DMS114 treated with DMSO at 0.1 percent for 48 hours (cell line): ENCODE data around the gene SBF1.

Source experiments
- DNase-seq: peaks from one replicate; lab custom pipeline; 2025; ENCODE audit not compliant: unreplicated experiment; lab: John Stamatoyannopoulos, UW

SBF1 gene

GRCh38 chr22:50507421-50507990 is 32.7 kb upstream of the SBF1 start, which contains the start of gene LMF2:
Gene LMF2, minus strand, starts transcription at chr22:50507702. Its CDS starts 27 bp downstream, at chr22:50507675.
- peak; percentile 77 for DNase-seq

GRCh38 chr22:50506611-50507420 is 32.0 kb upstream of the SBF1 start:
- DNase-seq: no peak

DNA sequence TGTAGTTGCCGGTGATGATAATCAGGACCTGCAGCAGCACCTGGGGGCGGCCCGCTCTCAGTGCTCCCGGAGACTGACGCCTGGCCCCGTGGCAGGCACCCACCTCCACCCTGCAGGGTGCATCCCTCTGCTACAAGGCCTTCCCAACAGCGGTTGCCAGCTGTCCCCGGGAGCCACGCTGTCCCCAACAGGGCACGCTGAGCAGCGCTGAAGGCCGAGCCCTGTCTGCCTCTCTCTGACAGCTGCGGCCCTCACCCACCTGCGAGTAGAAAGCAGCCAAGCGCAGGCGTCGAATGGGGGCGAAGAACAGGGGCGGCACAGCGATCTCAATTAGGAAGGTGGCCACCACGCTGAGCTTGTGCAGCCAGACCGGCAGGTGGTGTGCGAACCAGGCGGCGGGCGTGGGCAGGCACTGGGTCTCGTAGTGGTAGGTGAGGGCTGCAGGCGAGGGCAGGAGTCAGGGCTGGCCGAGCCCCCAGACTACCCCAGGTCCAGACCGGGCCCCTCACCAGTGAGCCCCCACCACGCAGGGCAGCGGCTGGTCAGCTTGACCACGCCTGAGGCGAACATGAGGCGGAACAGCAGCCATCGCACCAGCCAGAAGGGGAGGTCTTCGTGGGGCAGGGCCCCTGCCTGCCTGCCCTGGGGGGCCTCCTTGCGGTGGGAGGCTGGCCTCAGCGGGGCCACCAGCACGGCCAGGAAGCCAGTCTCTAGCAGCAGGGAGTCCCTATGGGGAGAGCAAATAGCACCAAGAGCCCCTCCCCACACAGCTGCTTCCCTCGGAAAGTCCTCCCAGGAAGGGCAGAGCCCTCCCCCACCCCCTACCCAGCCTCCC is 31.2 kb upstream of the SBF1 start:
- no peak for DNase-seq

- DNase-seq: no peak
These were observed 30.5 kb upstream of the SBF1 start for GRCh38 chr22:50505276-50505775.

DNA sequence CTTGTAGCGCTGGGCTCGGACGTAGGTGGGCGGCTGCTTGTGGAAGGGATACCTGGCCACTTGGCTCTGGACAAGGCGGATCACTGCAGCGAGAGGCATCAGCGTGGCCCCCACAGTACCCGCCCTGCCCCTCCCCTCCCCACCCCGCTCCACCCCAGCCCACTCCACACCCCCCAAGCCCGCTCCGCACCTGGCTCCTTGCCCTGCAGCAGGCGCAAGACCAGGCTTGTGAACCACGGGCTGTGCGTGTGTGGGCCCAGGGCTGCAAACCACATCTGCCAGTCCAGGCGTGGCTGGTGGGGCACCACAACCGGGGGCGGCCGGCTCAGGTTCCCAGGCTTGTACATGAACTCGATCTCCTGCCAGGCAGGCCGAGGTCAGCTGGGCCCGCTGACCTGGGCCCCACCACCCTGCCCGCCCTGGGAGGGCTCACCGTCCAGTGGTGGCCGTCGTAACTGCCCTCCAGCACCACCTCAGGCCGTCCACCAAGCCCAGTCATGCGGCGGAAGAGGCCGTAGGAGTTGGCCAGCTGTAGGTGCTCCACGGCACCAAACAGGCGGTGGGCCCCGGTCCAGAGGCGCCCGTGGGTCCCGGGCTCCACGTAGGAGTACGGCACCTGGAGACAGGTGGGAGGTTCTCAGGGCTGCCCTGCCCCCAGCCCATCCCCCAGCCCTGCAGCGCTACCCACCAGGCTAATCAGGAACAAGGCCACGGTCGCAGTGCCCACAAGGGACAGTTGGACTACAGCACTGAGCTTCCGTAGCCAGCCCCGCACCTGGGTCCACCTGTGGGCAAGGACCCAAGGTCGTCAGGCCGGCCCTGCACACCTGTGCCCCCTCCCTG is 29.8 kb upstream of the SBF1 start:
- no peak for DNase-seq

DNA sequence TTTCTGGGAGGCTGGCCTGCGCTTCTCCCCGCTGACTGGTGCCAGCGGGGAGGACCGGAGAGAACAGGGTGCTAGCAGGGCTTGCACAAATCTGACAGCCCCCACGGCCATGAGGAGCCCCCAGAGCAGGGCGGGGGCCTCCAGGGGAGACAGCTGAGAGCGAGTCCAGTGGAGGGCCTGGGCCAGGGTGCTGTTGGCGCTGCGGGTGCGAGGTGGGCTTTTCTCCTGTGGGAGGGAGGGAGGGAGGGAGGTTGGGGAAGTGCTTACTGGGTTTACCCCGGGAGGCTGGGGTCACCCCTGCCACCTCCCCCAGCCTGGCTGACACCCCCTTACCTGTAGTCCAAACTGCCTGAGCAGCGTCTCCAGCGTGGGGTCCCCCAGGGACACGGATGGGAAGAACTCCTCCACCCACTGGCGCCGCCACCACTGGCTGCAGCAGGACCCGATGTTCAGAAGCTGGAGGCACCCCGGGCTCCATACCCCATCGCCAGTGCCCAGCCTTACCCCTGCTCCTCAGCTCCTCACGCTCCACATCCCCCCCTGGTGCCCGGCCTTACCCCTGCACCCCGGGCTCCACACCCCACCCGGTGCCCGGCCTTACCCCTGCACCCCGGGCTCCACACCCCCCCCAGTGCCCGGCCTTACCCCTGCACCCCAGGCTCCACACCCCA is 28.8 kb upstream of the SBF1 start:
- no peak for DNase-seq

- no peak for DNase-seq
These were observed 28.0 kb upstream of the SBF1 start for GRCh38 chr22:50502628-50503474.

DNA sequence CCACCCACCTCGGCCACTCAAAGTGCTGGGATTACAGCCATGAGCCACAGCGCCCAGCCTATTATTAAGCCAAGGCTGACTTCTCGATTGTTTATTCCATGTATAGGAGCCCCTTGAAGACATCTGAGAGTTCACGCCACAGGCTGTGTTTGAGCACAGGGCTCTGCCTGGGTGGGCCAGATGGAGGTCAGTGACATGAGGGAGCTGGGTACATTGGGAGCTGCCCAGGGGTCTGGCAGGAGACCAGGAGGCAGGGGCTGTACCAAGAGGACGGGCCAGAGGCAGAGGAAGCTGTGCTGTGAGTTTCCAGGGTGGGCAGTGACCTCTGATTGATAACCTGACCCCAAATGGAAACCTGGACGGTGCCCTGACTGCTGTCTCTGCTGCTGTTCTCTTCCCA is 27.3 kb upstream of the SBF1 start:
- no peak for DNase-seq

GRCh38 chr22:50500452-50500851 is 25.6 kb upstream of the SBF1 start:
- no peak for DNase-seq

DNA sequence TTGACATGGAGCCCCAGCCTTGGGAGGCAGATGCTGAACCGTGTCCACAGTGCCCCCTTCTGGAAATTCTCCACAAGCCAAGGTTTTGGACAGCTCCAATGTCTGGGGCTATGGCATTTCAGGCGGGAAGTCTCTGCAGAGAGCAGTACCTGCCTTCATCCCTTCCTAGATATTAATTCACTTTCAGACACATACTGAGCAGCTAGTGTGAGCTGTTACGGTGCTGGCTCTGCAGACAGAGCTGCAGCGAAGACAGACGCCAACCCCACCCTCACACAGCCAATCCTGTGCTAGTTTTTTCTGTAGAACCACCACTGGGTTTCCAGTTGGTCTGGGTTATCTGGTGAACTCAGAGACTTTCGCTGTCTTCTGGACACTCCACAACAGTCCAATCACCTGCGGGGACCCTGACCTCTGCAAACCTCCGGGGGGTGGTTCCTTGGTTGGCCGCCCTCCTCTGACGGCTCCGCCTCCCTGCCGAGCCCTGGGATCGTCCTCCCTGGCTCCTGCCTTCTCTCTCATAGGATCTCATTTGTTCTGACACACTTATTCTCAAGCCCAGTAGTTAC is 23.6 kb upstream of the SBF1 start:
- peak; percentile 43 for DNase-seq

DNA sequence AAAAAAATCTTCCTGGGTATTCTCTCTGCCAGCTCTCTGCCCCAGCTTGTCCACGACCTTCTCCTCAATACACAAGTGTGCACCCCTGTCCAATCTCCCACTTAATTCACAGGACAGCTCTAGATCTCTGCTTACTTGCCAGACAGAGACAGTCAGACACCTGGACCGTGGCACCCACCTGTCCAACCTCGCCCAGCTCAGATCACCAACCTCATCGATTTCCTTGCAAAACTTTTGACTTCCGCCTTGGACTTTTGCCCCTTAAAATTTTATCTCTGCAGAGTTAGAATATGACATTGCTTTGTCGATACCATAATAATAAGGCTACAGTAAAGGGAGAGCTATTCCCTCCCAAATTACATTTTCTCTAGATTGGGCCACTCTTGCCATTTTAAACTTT is 22.3 kb upstream of the SBF1 start:
- no peak for DNase-seq

GRCh38 chr22:50490531-50491308 is 15.9 kb upstream of the SBF1 start:
- no peak for DNase-seq

- DNase-seq: no peak
These were observed 14.8 kb upstream of the SBF1 start for GRCh38 chr22:50489363-50490243.

DNA sequence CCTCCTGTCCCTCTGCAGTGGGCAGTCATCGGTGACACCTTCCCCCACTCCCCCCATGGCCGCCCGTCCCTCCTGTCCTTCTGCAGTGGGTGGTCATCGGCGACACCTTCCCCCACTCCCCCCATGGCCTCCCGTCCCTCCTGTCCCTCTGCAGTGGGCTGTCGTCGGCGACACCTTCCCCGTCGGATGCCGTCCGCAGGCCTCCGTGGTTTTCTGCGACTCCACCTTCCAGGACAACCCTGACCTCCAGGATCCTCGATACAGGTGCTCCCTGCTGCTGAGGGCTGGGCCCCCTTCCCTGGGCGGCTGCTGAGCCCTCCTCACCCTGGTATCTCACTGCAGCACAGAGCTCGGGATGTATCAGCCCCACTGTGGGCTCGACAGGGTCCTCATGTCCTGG is 14.1 kb upstream of the SBF1 start:
- DNase-seq: no peak

GRCh38 chr22:50488006-50488677 is 13.3 kb upstream of the SBF1 start:
- no peak for DNase-seq

DNA sequence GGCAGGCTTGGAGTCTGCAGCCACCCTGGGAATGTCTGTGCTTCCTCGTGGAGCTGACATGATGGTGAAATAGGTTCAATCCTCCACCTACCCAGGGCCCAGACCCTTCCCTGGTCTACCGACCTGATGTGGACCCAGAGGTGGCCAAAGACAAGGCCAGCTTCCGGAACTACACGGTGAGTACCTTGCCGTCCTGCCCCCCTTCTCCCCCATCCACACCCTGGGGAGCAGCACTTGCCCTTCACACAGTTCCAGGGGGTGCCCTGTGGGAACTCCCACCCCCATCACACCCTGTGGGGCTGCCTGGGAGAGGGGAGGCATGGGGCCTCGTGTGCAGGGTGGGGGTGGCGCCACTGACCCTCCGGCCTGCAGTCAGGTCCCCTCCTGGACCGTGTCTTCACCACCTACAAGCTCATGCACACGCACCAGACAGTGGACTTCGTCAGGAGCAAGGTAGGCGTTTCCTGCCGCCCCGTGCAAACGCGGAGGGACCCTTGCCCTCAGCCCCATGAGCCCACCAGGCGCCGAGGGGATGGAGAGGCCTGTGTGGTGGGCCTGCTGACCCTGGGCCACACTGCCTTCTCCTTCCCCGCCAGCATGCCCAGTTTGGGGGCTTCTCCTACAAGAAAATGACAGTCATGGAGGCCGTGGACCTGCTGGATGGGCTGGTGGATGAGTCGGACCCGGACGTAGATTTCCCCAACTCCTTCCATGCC is 12.6 kb upstream of the SBF1 start:
- no peak for DNase-seq
